Psoas muscle (tissue), 8 donors: Measurements from ENCODE around the gene TJP1. TPM values are rescaled to one million over a fixed set of nuclear protein-coding genes. Genes with fewer than 3 reads are reported as not detected.

Experiments used
- ATAC-seq, 4 donors: fragments of 200-7000 bp; cut with Tn5 transposase; one replicate each; pipeline ENCODE4 v1.9.1; 2020; ENCODE audit warnings: moderate library complexity in 3 of 4, mild to moderate bottlenecking in 2 of 4
- DNase-seq, 2 donors: peaks; one replicate each; pipeline ENCODE4 v3.0.0-alpha.2; 2020
- H3K27ac ChIP-seq: fragments of 200-600 bp; one replicate; pipeline ENCODE4 v1.8.0; 2022
- H3K27me3 ChIP-seq, 3 donors: fragments of 200-600 bp in 1 of 3; one replicate each; pipeline versions ENCODE4 v1.6.1 to v1.8.0; 2013 to 2022; ENCODE audit warnings: low read length in 2 of 3, mild to moderate bottlenecking in 2 of 3, moderate library complexity in 1 of 3; ENCODE audit not compliant: insufficient read depth in 3 of 3
- H3K36me3 ChIP-seq, 2 donors: fragments of 200-600 bp in 1 of 2; one replicate each; pipeline versions ENCODE4 v1.6.1 to v1.8.0; 2013 to 2022; ENCODE audit warnings: low read depth in 1 of 2, mild to moderate bottlenecking in 1 of 2, moderate library complexity in 1 of 2; ENCODE audit not compliant: insufficient read depth in 1 of 2
- H3K4me1 ChIP-seq: fragments of 200-600 bp; one replicate; pipeline ENCODE4 v1.8.0; 2022
- H3K4me3 ChIP-seq: fragments of 200-600 bp; one replicate; pipeline ENCODE4 v1.8.0; 2022; ENCODE audit warnings: mild to moderate bottlenecking
- H3K9me3 ChIP-seq: fragments of 200-600 bp; one replicate; pipeline ENCODE4 v1.8.0; 2022
- CTCF ChIP-seq: fragments of 200-600 bp; IDR thresholded peaks from one replicate; pipeline ENCODE4 v1.8.0; 2022; ENCODE audit warnings: antibody characterized with exemption
- WGBS, 3 donors: extraction: QIAGEN DNeasy Blood & Tissue Kit; methylation state at CpG; one replicate each; pipeline versions ENCODE4 v1.1.6 to v1.1.7; 2013; 5-methylcytosine and 5-hydroxymethylcytosine counted together
- intact Hi-C, 2 donors: fragments of 100-400 bp; cut with DNase I; formaldehyde crosslinking; loops; one replicate each; pipeline versions ENCODE4 v1.11.0 to v1.14.2; 2022
- polyA plus RNA-seq, 3 donors: library from polyadenylated mRNA; stranded (reverse); fragments of 200-250 nt; gene quantifications; one replicate each; pipeline ENCODE4 v1.2.3, GENCODE V29; 2013
- total RNA-seq, 4 donors: library from RNA; stranded (reverse); fragmentation: NEBNext Ultra II Directional in 2 of 4; extraction: Animal tissue kit (Norgen Biotek cat#: 25700) in 2 of 4; gene quantifications; one replicate each; pipeline versions ENCODE4 v1.2.1 to v1.2.4, GENCODE V29; 2021 to 2023
- donor health status: healthy with polysubstance abuse.
- donor health status: DM: no; HTN: no; CAD: no; lungs with moderate emphysema.
- donor health status: Bipolar disorder and iron deficiency.
- donor health status: healthy.
- donor health status: DM: yes; HTN: yes; CAD: no.
- donor health status: DM: no; HTN: no; CAD: no.
- donor health status: DM: no; HTN: no; CAD: no.
- donor health status: DM: yes; HTN: yes; CAD: no.

Gene TJP1
- total and polyA plus RNA-seq, 7 donors = 8.6 to 49.9 (median 32.6) TPM

- H3K27ac ChIP-seq = no peak overlapping the region
- 95 to 97% (median 97%) methylated on average over 5 of the region's 5 CpGs for WGBS, 3 donors
- intact Hi-C loops = no loop called here
- peaks cover 3 to 96% of the 10 kb centered on the region in 2 donors for H3K36me3 ChIP-seq
- no peaks in the 10 kb centered on the region for H3K4me1 ChIP-seq
- DNase-seq (no peak), ATAC-seq (no peak)
- no peaks in the 10 kb centered on the region for H3K9me3 ChIP-seq
- no peaks in the 10 kb centered on the region for H3K27me3 ChIP-seq
- no peak for TF ChIP-seq CTCF
- H3K4me3 ChIP-seq = no peak overlapping the region
These were observed 94.4 kb downstream of the TJP1 start for GRCh38 chr15:29727871-29728270.

GRCh38 chr15:29726553-29726952 is 95.7 kb downstream of the TJP1 start:
- no peaks in the 10 kb centered on the region for H3K27me3 ChIP-seq
- no peaks in the 10 kb centered on the region for H3K4me1 ChIP-seq
- DNase-seq (no peak), ATAC-seq (no peak)
- TF ChIP-seq CTCF = no peak
- H3K36me3 ChIP-seq = peaks cover 6 to 96% of the 10 kb centered on the region in 2 donors
- intact Hi-C loops = no loop called here
- H3K4me3 ChIP-seq = no peak overlapping the region
- 83 to 91% (median 86%) methylated on average over 7 of the region's 7 CpGs for WGBS, 3 donors
- H3K27ac ChIP-seq = no peak overlapping the region
- H3K9me3 ChIP-seq = no peaks in the 10 kb centered on the region

GRCh38 chr15:29724026-29724425 is 98.2 kb downstream of the TJP1 start:
- Histone ChIP-seq H3K4me1 (no peaks in the 10 kb centered on the region), H3K4me3 (no peak overlapping the region), H3K36me3 (peaks cover 8 to 100% of the 10 kb centered on the region in 2 donors), H3K9me3 (no peaks in the 10 kb centered on the region), H3K27me3 (no peaks in the 10 kb centered on the region), H3K27ac (no peak overlapping the region)
- DNase-seq = no peak
- intact Hi-C loops = no loop called here
- 86 to 90% (median 89%) methylated on average over 3 of the region's 3 CpGs for WGBS, 3 donors
- ATAC-seq = no peak
- no peak for TF ChIP-seq CTCF

- Histone ChIP-seq H3K4me1 (no peaks in the 10 kb centered on the region), H3K27me3 (no peaks in the 10 kb centered on the region), H3K27ac (no peak overlapping the region), H3K9me3 (no peaks in the 10 kb centered on the region), H3K36me3 (peaks cover 10 to 100% of the 10 kb centered on the region in 2 donors), H3K4me3 (no peak overlapping the region)
- no peak for DNase-seq
- intact Hi-C loops = no loop called here
- ATAC-seq = no peak
- no peak for TF ChIP-seq CTCF
These were observed 108.5 kb downstream of the TJP1 start for GRCh38 chr15:29713784-29714183.

GRCh38 chr15:29712149-29712885 is 110.0 kb downstream of the TJP1 start:
- Histone ChIP-seq H3K36me3 (peaks cover 15 to 100% of the 10 kb centered on the region in 2 donors), H3K9me3 (no peaks in the 10 kb centered on the region), H3K4me3 (no peak overlapping the region), H3K27me3 (no peaks in the 10 kb centered on the region), H3K27ac (no peak overlapping the region), H3K4me1 (no peaks in the 10 kb centered on the region)
- DNase-seq (no peak), ATAC-seq (no peak)
- 79 to 88% (median 80%) methylated on average over 3 of the region's 3 CpGs for WGBS, 3 donors
- intact Hi-C loops = no loop called here
- TF ChIP-seq CTCF = no peak
